ENCODE data around the gene MUC5B. TPM values are rescaled to one million over a fixed set of nuclear protein-coding genes. Genes with fewer than 3 reads are reported as not detected.
A peak's percentile ranks its signal among the peaks of the same experiment; 100 is the strongest.

Gene MUC5B
- total and polyA plus RNA-seq, 2 of the 13 experiments (the other 11 are each of a cell fraction or from before 2014, with no cell fraction given) = 0.01 TPM; not detected in 1

- TF ChIP-seq ZBTB46 (CRISPR knock-in tag; IDR thresholded peaks at IDR 0.05; ENCODE audit: borderline replicate concordance) = no peak
- no peak for TF ChIP-seq LCORL (IDR thresholded peaks at IDR 0.05)
- TF ChIP-seq LCORL (CRISPR knock-in tag; IDR thresholded peaks at IDR 0.05) = no peak
- TF ChIP-seq ZNF839 (CRISPR knock-in tag; IDR thresholded peaks at IDR 0.05; ENCODE audit: borderline replicate concordance) = no peak
- TF ChIP-seq ZNF136 (CRISPR knock-in tag; IDR thresholded peaks at IDR 0.05; ENCODE audit: low read depth) = no peak
- peak; percentile 73; the same call in 1 of the 2 replicates for TF ChIP-seq TMF1 (CRISPR knock-in tag; IDR thresholded peaks at IDR 0.05; ENCODE audit: low read depth)
- no peak for TF ChIP-seq REXO4 (CRISPR knock-in tag; IDR thresholded peaks at IDR 0.05; ENCODE audit: borderline replicate concordance)
- TF ChIP-seq ZFP36L2 (CRISPR knock-in tag; IDR thresholded peaks at IDR 0.05) = no peak
- peak; percentile 73 for TF ChIP-seq TFE3 (CRISPR knock-in tag; IDR thresholded peaks at IDR 0.05)
- TF ChIP-seq IRX3 (CRISPR knock-in tag; IDR thresholded peaks at IDR 0.05; ENCODE audit: borderline replicate concordance, low read depth) = 0 out of 2 replicates have a peak, but pooled peaks have one; percentile 28
- 0 out of 2 replicates have a peak, but pooled peaks have one; percentile 25 for TF ChIP-seq ZNF350 (CRISPR knock-in tag; IDR thresholded peaks at IDR 0.05; ENCODE audit: borderline replicate concordance, low read depth)
- no peak for TF ChIP-seq BCLAF1 (IDR thresholded peaks at IDR 0.05)
- no peak for TF ChIP-seq SMAD1 (CRISPR knock-in tag; IDR thresholded peaks at IDR 0.05; ENCODE audit: borderline replicate concordance, low read depth)
- TF ChIP-seq ZNF850 (CRISPR knock-in tag; conservative IDR thresholded peaks at IDR 0.05) = no peak
- peak; percentile 45; the same call in 1 of the 2 replicates for TF ChIP-seq ARNT2 (CRISPR knock-in tag; IDR thresholded peaks at IDR 0.05; ENCODE audit: low read depth)
- no peak for TF ChIP-seq ONECUT2 (CRISPR knock-in tag; IDR thresholded peaks at IDR 0.05)
- peak; percentile 47; the same call in 1 of the 2 replicates for TF ChIP-seq MTF2 (CRISPR knock-in tag; IDR thresholded peaks at IDR 0.05; ENCODE audit: borderline replicate concordance)
- TF ChIP-seq FOXM1 (CRISPR knock-in tag; IDR thresholded peaks at IDR 0.05) = no peak
- TF ChIP-seq ZNF563 (CRISPR knock-in tag; IDR thresholded peaks at IDR 0.05) = peak; percentile 33; the same call in 1 of the 2 replicates
- peak; percentile 84; the same call in 1 of the 2 replicates for TF ChIP-seq ZNF891 (CRISPR knock-in tag; IDR thresholded peaks at IDR 0.05)
- TF ChIP-seq ZNF512 (CRISPR knock-in tag; IDR thresholded peaks at IDR 0.05) = no peak
- peak; percentile 92 for TF ChIP-seq ZNF564 (CRISPR knock-in tag; IDR thresholded peaks at IDR 0.05)
Observed at GRCh38 chr11:1238767-1239595, 16.1 kb downstream of the MUC5B start (continued).

Measured in HepG2 (cell line).